ENCODE data around the gene GPR157. TPM values are rescaled to one million over a fixed set of nuclear protein-coding genes. Genes with fewer than 3 reads are reported as not detected.

The GPR157 gene
- total RNA-seq = 53.5 TPM
- polyA plus RNA-seq = 2.7 TPM

GRCh38 chr1:9128520-9129265 is at the start of gene GPR157:
GPR157 (minus strand) TSS chr1:9129102; CDS start chr1:9129027, 75 bp downstream.
- 2% methylated on average over 92 of the region's 92 CpGs for WGBS
- Histone ChIP-seq H3K36me3 (ENCODE audit: insufficient read depth) (no peaks in the 10 kb centered on the region), H3K4me3 (ENCODE audit: low read depth, low read length) (peak within 1 kb of the TSS; percentile 43), H3K27ac (ENCODE audit: low read depth) (peak within 1 kb of the TSS; percentile 80), H3K4me1 (ENCODE audit: insufficient read depth) (no peaks in the 10 kb centered on the region)
- DNase-seq (ENCODE audit: extremely low spot score) = no peak

- Histone ChIP-seq H3K4me1 (ENCODE audit: insufficient read depth) (no peaks in the 10 kb centered on the region), H3K36me3 (ENCODE audit: insufficient read depth) (peaks cover 2% of the 10 kb centered on the region), H3K4me3 (ENCODE audit: low read depth, low read length) (no peak overlapping the region), H3K27ac (ENCODE audit: low read depth) (no peak overlapping the region)
- DNase-seq (ENCODE audit: extremely low spot score) = no peak
- 87% methylated on average over 10 of the region's 10 CpGs for WGBS
Observed at GRCh38 chr1:9174762-9175161, 45.9 kb upstream of the GPR157 start.

- H3K4me1 ChIP-seq (ENCODE audit: insufficient read depth) = no peaks in the 10 kb centered on the region
- H3K36me3 ChIP-seq (ENCODE audit: insufficient read depth) = peaks cover 2% of the 10 kb centered on the region
- WGBS = 53% methylated on average over 4 of the region's 4 CpGs
- DNase-seq (ENCODE audit: extremely low spot score) = no peak
- no peak overlapping the region for H3K4me3 ChIP-seq (ENCODE audit: low read depth, low read length)
- no peak overlapping the region for H3K27ac ChIP-seq (ENCODE audit: low read depth)
Observed at GRCh38 chr1:9174243-9174642, 45.3 kb upstream of the GPR157 start.

GRCh38 chr1:9169601-9170137 is 40.8 kb upstream of the GPR157 start:
- DNase-seq (ENCODE audit: extremely low spot score) = no peak
- 93% methylated on average over 10 of the region's 10 CpGs for WGBS
- H3K4me3 ChIP-seq (ENCODE audit: low read depth, low read length) = no peak overlapping the region
- H3K36me3 ChIP-seq (ENCODE audit: insufficient read depth) = no peaks in the 10 kb centered on the region
- H3K4me1 ChIP-seq (ENCODE audit: insufficient read depth) = no peaks in the 10 kb centered on the region
- no peak overlapping the region for H3K27ac ChIP-seq (ENCODE audit: low read depth)

GRCh38 chr1:9167638-9168037 is 38.7 kb upstream of the GPR157 start:
- no peak overlapping the region for H3K27ac ChIP-seq (ENCODE audit: low read depth)
- 95% methylated on average over 2 of the region's 2 CpGs for WGBS

GRCh38 chr1:9166289-9167235 is 37.7 kb upstream of the GPR157 start:
- 84% methylated on average over 27 of the region's 27 CpGs for WGBS

More at GRCh38 chr1:9167638-9168037, 38.7 kb upstream of the GPR157 start:
- Histone ChIP-seq H3K36me3 (ENCODE audit: insufficient read depth) (no peaks in the 10 kb centered on the region), H3K4me3 (ENCODE audit: low read depth, low read length) (no peak overlapping the region), H3K4me1 (ENCODE audit: insufficient read depth) (no peaks in the 10 kb centered on the region)
- no peak for DNase-seq (ENCODE audit: extremely low spot score)

GRCh38 chr1:9165396-9165795 is 36.5 kb upstream of the GPR157 start:
- 90% methylated on average over 7 of the region's 7 CpGs for WGBS
- H3K4me1 ChIP-seq (ENCODE audit: insufficient read depth) = no peaks in the 10 kb centered on the region
- H3K27ac ChIP-seq (ENCODE audit: low read depth) = no peak overlapping the region
- no peak overlapping the region for H3K4me3 ChIP-seq (ENCODE audit: low read depth, low read length)
- no peaks in the 10 kb centered on the region for H3K36me3 ChIP-seq (ENCODE audit: insufficient read depth)
- no peak for DNase-seq (ENCODE audit: extremely low spot score)

More at GRCh38 chr1:9166289-9167235, 37.7 kb upstream of the GPR157 start:
- Histone ChIP-seq H3K4me1 (ENCODE audit: insufficient read depth) (no peaks in the 10 kb centered on the region), H3K4me3 (ENCODE audit: low read depth, low read length) (no peak overlapping the region), H3K36me3 (ENCODE audit: insufficient read depth) (no peaks in the 10 kb centered on the region), H3K27ac (ENCODE audit: low read depth) (no peak overlapping the region)
- DNase-seq (ENCODE audit: extremely low spot score) = no peak

- no peak overlapping the region for H3K4me3 ChIP-seq (ENCODE audit: low read depth, low read length)
- no peaks in the 10 kb centered on the region for H3K36me3 ChIP-seq (ENCODE audit: insufficient read depth)
- 80% methylated on average over 7 of the region's 7 CpGs for WGBS
- no peaks in the 10 kb centered on the region for H3K4me1 ChIP-seq (ENCODE audit: insufficient read depth)
- DNase-seq (ENCODE audit: extremely low spot score) = no peak
- no peak overlapping the region for H3K27ac ChIP-seq (ENCODE audit: low read depth)
Observed at GRCh38 chr1:9164919-9165318, 36.0 kb upstream of the GPR157 start.

- Histone ChIP-seq H3K36me3 (ENCODE audit: insufficient read depth) (no peaks in the 10 kb centered on the region), H3K27ac (ENCODE audit: low read depth) (peak overlapping the region; percentile 14), H3K4me3 (ENCODE audit: low read depth, low read length) (no peak overlapping the region), H3K4me1 (ENCODE audit: insufficient read depth) (no peaks in the 10 kb centered on the region)
- no peak for DNase-seq (ENCODE audit: extremely low spot score)
- 63% methylated on average over 4 of the region's 4 CpGs for WGBS
Observed at GRCh38 chr1:9164532-9164900, 35.6 kb upstream of the GPR157 start.

- 88% methylated on average over 7 of the region's 9 CpGs for WGBS
- Histone ChIP-seq H3K27ac (ENCODE audit: low read depth) (peak overlapping the region; percentile 54), H3K4me1 (ENCODE audit: insufficient read depth) (no peaks in the 10 kb centered on the region), H3K4me3 (ENCODE audit: low read depth, low read length) (no peak overlapping the region), H3K36me3 (ENCODE audit: insufficient read depth) (no peaks in the 10 kb centered on the region)
- DNase-seq (ENCODE audit: extremely low spot score) = no peak
Observed at GRCh38 chr1:9161963-9162362, 33.1 kb upstream of the GPR157 start.

- WGBS = 55% methylated on average over 6 of the region's 6 CpGs
- DNase-seq (ENCODE audit: extremely low spot score) = no peak
Observed at GRCh38 chr1:9161342-9161741, 32.4 kb upstream of the GPR157 start.

GRCh38 chr1:9160079-9160717 is 31.3 kb upstream of the GPR157 start:
- 91% methylated on average over 7 of the region's 7 CpGs for WGBS
- no peak for DNase-seq (ENCODE audit: extremely low spot score)
- Histone ChIP-seq H3K27ac (ENCODE audit: low read depth) (no peak overlapping the region), H3K36me3 (ENCODE audit: insufficient read depth) (no peaks in the 10 kb centered on the region), H3K4me3 (ENCODE audit: low read depth, low read length) (no peak overlapping the region), H3K4me1 (ENCODE audit: insufficient read depth) (no peaks in the 10 kb centered on the region)

More at GRCh38 chr1:9161342-9161741, 32.4 kb upstream of the GPR157 start:
- H3K27ac ChIP-seq (ENCODE audit: low read depth) = no peak overlapping the region
- no peaks in the 10 kb centered on the region for H3K4me1 ChIP-seq (ENCODE audit: insufficient read depth)
- no peaks in the 10 kb centered on the region for H3K36me3 ChIP-seq (ENCODE audit: insufficient read depth)
- no peak overlapping the region for H3K4me3 ChIP-seq (ENCODE audit: low read depth, low read length)

GRCh38 chr1:9155879-9156278 is 27.0 kb upstream of the GPR157 start:
- no peaks in the 10 kb centered on the region for H3K36me3 ChIP-seq (ENCODE audit: insufficient read depth)
- 91% methylated on average over 1 of the region's 1 CpG for WGBS
- H3K4me1 ChIP-seq (ENCODE audit: insufficient read depth) = no peaks in the 10 kb centered on the region
- no peak overlapping the region for H3K27ac ChIP-seq (ENCODE audit: low read depth)
- no peak overlapping the region for H3K4me3 ChIP-seq (ENCODE audit: low read depth, low read length)
- no peak for DNase-seq (ENCODE audit: extremely low spot score)
